Measurements from ENCODE around the gene STUM. TPM values are rescaled to one million over a fixed set of nuclear protein-coding genes. Genes with fewer than 3 reads are reported as not detected.

Gene STUM
- total and polyA plus RNA-seq, 2 of the 8 experiments (the other 6 are each of a cell fraction or from before 2014, with no cell fraction given), result 0.76 to 1.2 TPM

DNA sequence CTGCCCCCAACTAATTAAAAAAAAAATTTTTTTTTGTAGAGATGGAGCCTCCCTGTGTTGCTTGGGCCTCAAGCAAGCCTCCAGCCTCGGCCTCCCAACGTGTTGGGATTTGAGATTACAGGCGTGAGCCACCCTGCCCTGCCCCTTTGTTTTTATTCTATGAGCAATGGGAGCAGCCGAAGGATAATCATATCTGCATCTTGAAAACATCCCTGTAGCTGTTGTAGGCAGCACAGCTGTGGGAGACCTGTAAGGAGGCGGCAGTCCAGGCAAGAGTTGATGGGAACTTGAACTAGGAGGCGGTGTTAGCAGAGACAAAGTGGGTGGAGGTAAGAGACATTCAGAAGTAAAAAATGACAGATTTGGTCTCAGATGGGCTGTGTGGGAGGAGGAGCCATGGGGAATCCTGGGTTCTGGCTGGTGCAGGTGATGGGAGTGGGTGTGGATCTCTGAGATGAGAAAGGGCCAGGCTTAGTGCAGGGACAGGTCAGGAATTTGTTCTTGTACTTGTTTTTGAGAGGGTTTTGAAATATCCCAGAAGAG is 31.3 kb downstream of the STUM start (continued):
- TF ChIP-seq BRCA1 (IDR thresholded peaks at IDR 0.05; ENCODE audit: low read depth, low read length) (no peak), TBP (IDR thresholded peaks at IDR 0.05; ENCODE audit: low read depth, low read length) (no peak), BACH1 (IDR thresholded peaks at IDR 0.05; ENCODE audit: low read length) (no peak)

Measured in H1 (cell line).